HCT116 (cell line): ENCODE measurements around the gene LDAH. TPM values are rescaled to one million over a fixed set of nuclear protein-coding genes. Genes with fewer than 3 reads are reported as not detected.

ENCODE experiments used
- ATAC-seq: fragments of 200-7000 bp; cut with Tn5 transposase; 2 replicates; pipeline ENCODE4 v1.9.1; 2020; ENCODE audit warnings: mild to moderate bottlenecking, moderate library complexity
- BruUV-seq: library from RNA; stranded (reverse); fragments of 400-500 nt; replicated peaks from 2 replicates; lab custom pipeline; 2021; lab: Mats Ljungman, UMichigan
- CTCF ChIA-PET: fragments of 300-600 bp; sonication (Branson Sonifier 250); formaldehyde crosslinking; loops from one replicate; lab custom pipeline; 2021; ENCODE audit warnings: antibody characterized with exemption; lab: Charles Lee
- POLR2A ChIA-PET: fragments of 300-600, 350-600 bp; sonication (Branson Sonifier 250); formaldehyde crosslinking; loops from one replicate; lab custom pipeline; 2021; ENCODE audit warnings: antibody characterized with exemption; lab: Charles Lee
- RAD21 ChIA-PET, 2 experiments: fragments of 300-600 bp; sonication (Branson Sonifier 250); formaldehyde crosslinking; loops; one replicate each; lab custom pipeline; 2023; ENCODE audit warnings: low total read pairs in 2 of 2; ENCODE audit not compliant: uncharacterized antibody in 2 of 2, unreplicated experiment in 2 of 2, low non-redundant PET in 1 of 2; lab: Charles Lee
- DNase-seq: peaks from one replicate; pipeline ENCODE4 v3.0.0-alpha.2; 2010; ENCODE audit warnings: low read depth, low spot score
- H2AFZ ChIP-seq: fragments of 200-600 bp; shearing (Covaris generic), sonication (generic); 2 replicates; pipeline ENCODE4 v1.6.1; 2017; ENCODE audit warnings: low read depth, mixed run types, mixed read lengths, antibody characterized with exemption, low read length; ENCODE audit not compliant: poor library complexity, severe bottlenecking
- H3K27ac ChIP-seq: 2 replicates; pipeline ENCODE4 v1.5.1; 2012; ENCODE audit warnings: low read depth, low read length
- H3K27me3 ChIP-seq: fragments of 200-600 bp; sonication (generic); 2 replicates; pipeline ENCODE4 v1.6.1; 2016; ENCODE audit warnings: mixed run types, low read length, mixed read lengths; ENCODE audit not compliant: insufficient read depth
- H3K36me3 ChIP-seq, 2 experiments: fragments of 200-500 bp in 1 of 2; fragments of 200-600 bp in 1 of 2; sonication (Bioruptor generic) in 1 of 2; sonication (generic) in 1 of 2; 2 replicates each; pipeline versions ENCODE4 v1.5.1 to v1.6.1; 2014 to 2016; ENCODE audit warnings: low read length in 2 of 2, inconsistent platforms in 1 of 2, mixed read lengths in 1 of 2, mixed run types in 1 of 2; ENCODE audit not compliant: insufficient read depth in 2 of 2, control insufficient read depth in 1 of 2
- H3K4me1 ChIP-seq, 2 experiments: fragments of 200-600 bp in 1 of 2; sonication (generic) in 1 of 2; 2 replicates each; pipeline versions ENCODE4 v1.5.1 to v1.6.1; 2012 to 2017; ENCODE audit warnings: low read length in 2 of 2, inconsistent platforms in 1 of 2, mild to moderate bottlenecking in 1 of 2, mixed read lengths in 1 of 2, mixed run types in 1 of 2, moderate library complexity in 1 of 2; ENCODE audit not compliant: insufficient read depth in 2 of 2, control insufficient read depth in 1 of 2
- H3K4me2 ChIP-seq: fragments of 200-600 bp; sonication (generic); 2 replicates; pipeline ENCODE4 v1.6.1; 2017; ENCODE audit warnings: mixed run types, low read length, mixed read lengths
- H3K4me3 ChIP-seq, 2 experiments: fragments of 200-600 bp in 1 of 2; sonication (generic) in 1 of 2; replicated peaks in 1 of 2; 2 replicates each; pipeline ENCODE4 v1.5.1; 2011 to 2016; ENCODE audit warnings: low read length in 2 of 2, control low read depth in 1 of 2, low read depth in 1 of 2, mild to moderate bottlenecking in 1 of 2, mixed read lengths in 1 of 2, mixed run types in 1 of 2
- H3K79me2 ChIP-seq: fragments of 200-600 bp; sonication (generic); 2 replicates; pipeline ENCODE4 v1.6.1; 2017; ENCODE audit warnings: mild to moderate bottlenecking, mixed run types, low read length, moderate library complexity, mixed read lengths; ENCODE audit not compliant: insufficient read depth
- H3K9ac ChIP-seq: fragments of 200-600 bp; sonication (generic); 2 replicates; pipeline ENCODE4 v1.6.1; 2016; ENCODE audit warnings: low read length, mixed read lengths
- H3K9me2 ChIP-seq: fragments of 200-600 bp; sonication (generic), shearing (Covaris generic); 2 replicates; pipeline ENCODE4 v1.6.1; 2017; ENCODE audit warnings: mixed run types, mild to moderate bottlenecking, moderate library complexity; ENCODE audit not compliant: insufficient read depth
- H3K9me3 ChIP-seq, 2 experiments: fragments of 200-500 bp in 1 of 2; fragments of 200-600 bp in 1 of 2; sonication (Bioruptor generic) in 1 of 2; sonication (generic) in 1 of 2; 2 replicates each; pipeline ENCODE4 v1.6.1; 2014 to 2017; ENCODE audit warnings: low read length in 2 of 2, mixed read lengths in 2 of 2, inconsistent platforms in 1 of 2, low read depth in 1 of 2, mild to moderate bottlenecking in 1 of 2, mixed run types in 1 of 2, moderate library complexity in 1 of 2; ENCODE audit not compliant: control insufficient read depth in 1 of 2, insufficient read depth in 1 of 2
- H4K20me1 ChIP-seq: fragments of 200-600 bp; sonication (generic), shearing (Covaris generic); 2 replicates; pipeline ENCODE4 v1.6.1; 2017; ENCODE audit warnings: mixed run types, mild to moderate bottlenecking, moderate library complexity; ENCODE audit not compliant: insufficient read depth
- CEBPB ChIP-seq: IDR thresholded peaks from 2 replicates; pipeline ENCODE4 v1.6.1; 2012; ENCODE audit warnings: low read depth
- EGR1 ChIP-seq: IDR thresholded peaks from 2 replicates; pipeline ENCODE4 v1.6.1; 2012; ENCODE audit warnings: low read depth
- EZH2 ChIP-seq: fragments of 200-600 bp; sonication (generic); IDR thresholded peaks from 2 replicates; pipeline ENCODE4 v1.6.1; 2017; ENCODE audit warnings: antibody characterized with exemption, mixed run types
- EZH2phosphoT487 ChIP-seq: fragments of 200-600 bp; IDR thresholded peaks from 2 replicates; pipeline ENCODE4 v1.6.1; 2018; ENCODE audit warnings: antibody characterized with exemption, borderline replicate concordance
- FOSL1 ChIP-seq: IDR thresholded peaks from 2 replicates; pipeline ENCODE4 v1.6.1; 2012; ENCODE audit warnings: low read depth
- POLR2A ChIP-seq: IDR thresholded peaks from 2 replicates; pipeline ENCODE4 v1.7.0; 2011; ENCODE audit warnings: borderline replicate concordance; ENCODE audit not compliant: insufficient read depth, insufficient read length; ENCODE audit errors: extremely low read depth
- SIN3A ChIP-seq: IDR thresholded peaks from 2 replicates; pipeline ENCODE4 v1.6.1; 2012; ENCODE audit warnings: low read depth
- SP1 ChIP-seq: IDR thresholded peaks from 2 replicates; pipeline ENCODE4 v1.6.1; 2012; ENCODE audit warnings: low read depth
- SRF ChIP-seq: IDR thresholded peaks from 2 replicates; pipeline ENCODE4 v1.6.1; 2012; ENCODE audit warnings: low read depth
- ZBTB33 ChIP-seq: IDR thresholded peaks from 2 replicates; pipeline ENCODE4 v1.6.1; 2011; ENCODE audit warnings: mild to moderate bottlenecking, low read length, moderate library complexity; ENCODE audit not compliant: insufficient replicate concordance; ENCODE audit errors: extremely low read depth
- ZFX ChIP-seq: fragments of 450-650 bp; IDR thresholded peaks from 2 replicates; pipeline ENCODE4 v1.6.1; 2017
- intact Hi-C: fragments of 100-400 bp; cut with micrococcal nuclease; formaldehyde crosslinking; loops from 2 replicates; pipeline ENCODE4 v1.10.0; 2022
- total RNA-seq: library from RNA; stranded (reverse); gene quantifications from one replicate; pipeline ENCODE4 v1.2.1, GENCODE V29; 2021; ENCODE audit not compliant: unreplicated experiment

Gene LDAH
- total RNA-seq, 1 experiment from 2014 or later: 25.7 TPM

DNA sequence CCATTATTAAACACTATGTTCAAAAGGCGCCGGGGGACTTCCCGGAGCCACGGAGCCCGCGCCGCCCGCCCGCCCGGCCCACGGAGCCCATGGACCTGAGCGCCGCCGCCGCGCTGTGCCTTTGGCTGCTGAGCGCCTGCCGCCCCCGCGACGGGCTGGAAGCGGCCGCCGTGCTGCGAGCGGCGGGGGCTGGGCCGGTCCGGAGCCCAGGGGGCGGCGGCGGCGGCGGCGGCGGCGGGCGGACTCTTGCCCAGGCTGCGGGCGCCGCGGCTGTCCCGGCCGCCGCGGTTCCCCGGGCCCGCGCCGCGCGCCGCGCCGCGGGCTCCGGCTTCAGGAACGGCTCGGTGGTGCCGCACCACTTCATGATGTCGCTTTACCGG lies 155.8 kb downstream of the LDAH start:
- ChIA-PET POLR2A (no interaction called here), RAD21 (no interaction called here), CTCF (no interaction called here)
- Histone ChIP-seq H3K4me1 (no peaks in the 10 kb centered on the region), H3K36me3 (no peaks in the 10 kb centered on the region), H3K4me3 (no peak overlapping the region), H3K27ac (no peak overlapping the region), H3K9me3 (no peaks in the 10 kb centered on the region), H4K20me1 (no peaks in the 10 kb centered on the region), H2AFZ (no peak overlapping the region), H3K27me3 (peaks cover 23% of the 10 kb centered on the region), H3K79me2 (no peaks in the 10 kb centered on the region), H3K4me2 (no peak overlapping the region), H3K9me2 (no peaks in the 10 kb centered on the region), H3K9ac (no peak overlapping the region)
- DNase-seq (no peak), ATAC-seq (no peak)
- TF ChIP-seq SIN3A: no peak
- no peak for TF ChIP-seq EZH2phosphoT487
- no peak for TF ChIP-seq EGR1
- TF ChIP-seq ZBTB33: no peak
- TF ChIP-seq FOSL1: no peak
- no peak for TF ChIP-seq ZFX
- no peak for TF ChIP-seq CEBPB
- no peak for TF ChIP-seq SP1
- no peak for TF ChIP-seq EZH2
- TF ChIP-seq POLR2A: no peak
- no peak for TF ChIP-seq SRF
- BruUV-seq: no TSS peak
- intact Hi-C loops: no loop called here
